ENCODE measurements around the gene CORO6.

The CORO6 gene

GRCh38 chr17:29591737-29592608 lies 30.7 kb downstream of the CORO6 start:
- DNase-seq = peak in 49 of 51 donors; percentile 51 to 94 (median 83)

- peak in 13 of 51 donors; percentile 28 to 83 (median 54) for DNase-seq
Measured at GRCh38 chr17:29591146-29591736, 31.5 kb downstream of the CORO6 start.

DNA sequence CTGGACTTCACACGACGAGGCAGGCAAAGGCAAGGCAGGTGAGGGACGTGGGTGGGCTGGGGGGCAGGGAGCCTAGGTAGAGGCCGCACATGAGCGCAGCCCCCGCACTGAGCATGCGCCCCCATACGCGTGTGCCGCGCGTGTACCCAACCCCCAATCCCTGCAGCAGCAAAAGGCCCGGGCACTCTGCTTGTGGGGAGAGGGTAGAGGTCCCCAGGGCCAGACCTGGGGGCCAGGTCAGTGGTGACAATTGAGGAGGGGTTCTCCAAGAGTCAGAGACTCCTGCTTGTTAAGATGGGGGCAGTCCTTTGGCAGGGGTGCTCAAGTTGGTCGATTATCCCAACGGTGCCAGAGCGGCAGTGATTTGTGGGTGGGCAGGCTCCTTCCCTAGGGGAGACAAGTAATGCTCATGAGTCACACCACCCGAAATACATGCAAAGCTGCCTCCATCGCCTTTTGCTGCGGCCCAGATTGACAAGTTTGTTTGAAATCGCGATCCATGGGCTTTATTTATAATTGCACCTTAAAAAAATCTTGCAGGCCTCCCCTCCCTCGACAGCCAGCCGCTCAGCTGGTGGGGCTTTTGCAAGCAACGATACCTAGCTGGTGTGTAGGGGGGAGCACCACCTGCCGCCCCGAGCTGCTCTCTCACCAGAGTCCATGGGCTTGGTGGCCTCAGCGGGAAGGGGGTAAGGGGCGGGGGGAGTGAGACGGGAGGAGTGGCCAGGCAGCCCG lies 32.1 kb downstream of the CORO6 start:
- DNase-seq = peak in 5 of 51 donors; percentile 27 to 89 (median 46)

- peak in 48 of 51 donors; percentile 29 to 92 (median 73) for DNase-seq
Measured at GRCh38 chr17:29589524-29590410, 32.9 kb downstream of the CORO6 start, which contains the start of gene GIT1. GIT1 (minus strand) TSS chr17:29589648; CDS start chr17:29589378, 270 bp downstream.

GRCh38 chr17:29588562-29589411 lies 33.9 kb downstream of the CORO6 start:
- peak in 16 of 51 donors; percentile 29 to 62 (median 39) for DNase-seq

GRCh38 chr17:29588017-29588561 lies 34.6 kb downstream of the CORO6 start:
- DNase-seq = peak in 1 of 51 donors; percentile 36

GRCh38 chr17:29587591-29587990 lies 35.1 kb downstream of the CORO6 start:
- no peak for DNase-seq

GRCh38 chr17:29586676-29587469 lies 35.8 kb downstream of the CORO6 start:
- peak in 1 of 51 donors; percentile 17 for DNase-seq

DNA sequence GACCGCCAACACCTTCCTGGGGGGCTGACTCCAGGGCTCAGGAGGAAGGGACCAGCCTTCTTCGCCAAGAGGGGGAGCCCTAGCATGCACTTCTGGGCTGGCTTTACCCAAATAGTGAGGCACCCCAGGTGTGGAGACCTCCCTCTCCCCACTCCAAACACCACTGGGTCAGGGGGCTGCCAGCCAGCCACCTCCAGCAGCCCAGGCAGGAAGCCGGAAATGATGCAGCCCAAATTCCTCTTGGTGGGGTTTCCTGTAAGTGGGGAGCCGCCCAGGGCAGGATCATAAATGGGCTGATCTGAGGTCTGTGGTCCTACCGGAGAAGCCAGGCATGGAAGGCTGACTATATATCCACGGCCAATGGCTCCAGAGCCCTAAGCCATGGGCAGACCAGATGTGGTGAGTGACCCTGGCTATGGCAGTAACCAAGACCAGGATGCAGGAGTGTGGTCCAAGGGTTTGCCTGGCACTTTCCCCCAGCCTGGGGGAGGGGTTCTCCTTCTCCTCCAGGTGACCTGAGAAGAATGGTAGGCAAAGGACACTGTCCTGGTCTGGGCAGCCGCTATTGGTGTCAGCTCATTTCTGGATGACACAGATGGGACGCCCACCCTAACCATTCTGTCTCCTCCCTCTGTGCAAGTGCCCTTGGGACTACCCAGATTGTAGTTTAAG lies 37.5 kb downstream of the CORO6 start:
- no peak for DNase-seq

- DNase-seq = peak in 41 of 51 donors; percentile 17 to 89 (median 69)
Measured at GRCh38 chr17:29584452-29585079, 38.1 kb downstream of the CORO6 start.

DNA sequence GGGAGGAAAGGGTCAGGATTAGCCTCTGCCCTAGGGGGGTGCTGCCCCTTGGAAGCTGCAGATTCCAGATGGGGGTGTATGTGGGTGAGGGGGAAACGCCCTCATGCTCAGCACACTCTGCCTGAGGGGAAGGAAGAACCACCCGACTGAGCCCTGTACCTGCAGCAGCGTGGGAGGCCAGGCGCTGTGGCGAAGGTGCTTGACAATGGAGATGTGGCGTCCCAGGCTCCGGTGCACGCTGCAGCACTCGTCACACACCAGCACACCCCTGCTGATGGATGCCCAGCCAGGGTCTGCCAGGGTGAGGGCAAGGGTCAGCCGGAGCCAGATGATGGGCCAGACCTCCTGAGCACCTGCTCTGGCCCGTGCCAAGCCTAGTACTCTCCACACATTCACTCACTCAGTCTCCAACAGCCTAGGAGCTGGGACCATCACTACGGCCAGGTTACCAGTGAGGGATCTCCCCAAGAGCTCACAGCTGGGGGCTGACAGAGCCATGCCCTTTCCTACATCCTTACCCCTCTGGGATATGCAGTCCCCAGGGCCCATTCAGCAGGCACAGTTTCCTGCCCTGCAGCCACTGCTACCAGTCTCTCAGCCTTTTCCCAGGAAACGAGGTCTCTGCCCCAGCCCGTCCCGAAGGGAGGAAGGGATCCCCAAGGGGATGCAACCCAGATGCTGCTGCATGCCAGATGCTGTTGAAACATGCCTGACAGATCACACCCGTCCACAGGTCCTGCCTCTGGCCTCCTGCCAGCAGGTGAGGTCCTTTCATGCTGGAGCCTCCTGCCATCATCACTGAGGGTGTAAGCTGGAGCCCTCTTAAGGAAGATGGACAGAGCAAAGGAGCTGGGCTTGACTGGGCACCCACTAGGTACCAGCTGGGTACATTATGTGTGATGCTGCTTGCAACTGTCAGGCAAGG lies 39.1 kb downstream of the CORO6 start:
- DNase-seq = no peak

DNA sequence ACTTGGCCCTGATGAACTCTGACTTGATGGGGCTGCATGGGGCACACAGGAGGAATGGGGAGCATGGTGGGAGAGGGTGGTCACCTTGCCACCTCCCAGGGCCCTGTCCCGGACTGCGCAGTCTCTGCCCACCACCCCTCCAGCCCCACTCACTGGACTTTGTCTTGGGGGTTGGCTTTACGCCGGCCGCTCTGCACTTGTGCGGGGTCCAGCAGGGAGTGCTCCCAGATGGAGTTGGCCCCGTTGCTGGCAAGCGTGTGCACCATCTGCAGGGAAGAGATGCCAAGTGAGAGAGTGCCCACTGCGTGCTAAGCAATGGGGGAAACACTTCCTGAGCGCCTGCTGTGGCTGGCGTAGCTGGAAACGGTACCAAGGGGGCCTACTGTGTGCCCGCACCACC lies 39.9 kb downstream of the CORO6 start:
- peak in 42 of 51 donors; percentile 26 to 87 (median 64) for DNase-seq

DNA sequence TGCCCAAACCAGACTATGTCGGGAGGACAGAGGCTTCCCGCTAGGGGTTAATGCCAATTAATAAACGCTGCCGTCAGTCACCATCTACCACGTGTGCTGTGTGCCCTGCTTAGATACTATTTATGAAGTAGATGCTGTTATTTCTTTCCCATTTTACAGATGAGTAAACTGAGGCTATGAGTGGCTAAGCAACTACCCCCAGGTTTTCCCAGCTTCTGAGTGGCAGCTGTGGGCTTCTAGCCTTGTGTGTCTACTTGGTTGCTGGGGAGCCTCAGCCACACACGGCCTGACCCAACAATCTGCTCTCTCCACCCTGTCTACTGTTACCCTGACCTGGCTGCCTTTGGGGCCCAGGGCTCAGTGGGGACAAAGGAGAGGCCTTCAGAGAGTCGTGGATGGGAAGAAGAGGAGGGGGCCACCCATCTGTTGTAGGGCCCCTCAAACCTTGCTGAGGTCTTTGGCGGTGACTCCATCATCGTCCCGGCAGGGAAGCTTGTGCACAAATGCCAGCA lies 40.4 kb downstream of the CORO6 start:
- no peak for DNase-seq

GRCh38 chr17:29581583-29582253 lies 41.0 kb downstream of the CORO6 start:
- DNase-seq = peak in 9 of 51 donors; percentile 24 to 54 (median 33)
